ENCODE data around the gene MBP. TPM values are rescaled to one million over a fixed set of nuclear protein-coding genes. Genes with fewer than 3 reads are reported as not detected.

Gene MBP
- polyA plus RNA-seq, 1 experiment = 2.1 TPM

DNA sequence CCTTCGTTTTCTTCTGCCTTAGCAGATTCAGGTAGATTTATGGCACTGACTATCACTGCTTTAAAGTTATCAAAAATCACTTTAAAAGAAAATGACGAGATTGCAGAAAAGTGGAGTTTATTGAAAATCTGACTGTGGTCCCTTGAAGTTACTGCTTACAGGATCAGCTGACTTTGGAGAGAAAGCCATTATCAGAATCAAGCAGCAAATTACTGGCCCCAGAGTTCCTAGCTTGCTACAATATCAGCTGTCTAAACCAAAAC lies 18.5 kb downstream of the MBP start:
- H3K36me3 ChIP-seq (ENCODE audit: control insufficient read depth, insufficient read depth, low read length) = no peaks in the 10 kb centered on the region
- ChIA-PET POLR2A (no interaction called here), CTCF (interaction anchor here (1.4 kb wide), 1 partner anchor 98 kb away, joined by 5 read pairs; no protein-coding TSS in a partner anchor)
- DNase-seq (ENCODE audit: low read depth) = no peak
- H3K4me3 ChIP-seq (ENCODE audit: low read depth, low read length) = no peak overlapping the region
- TF ChIP-seq, protein P1, sequence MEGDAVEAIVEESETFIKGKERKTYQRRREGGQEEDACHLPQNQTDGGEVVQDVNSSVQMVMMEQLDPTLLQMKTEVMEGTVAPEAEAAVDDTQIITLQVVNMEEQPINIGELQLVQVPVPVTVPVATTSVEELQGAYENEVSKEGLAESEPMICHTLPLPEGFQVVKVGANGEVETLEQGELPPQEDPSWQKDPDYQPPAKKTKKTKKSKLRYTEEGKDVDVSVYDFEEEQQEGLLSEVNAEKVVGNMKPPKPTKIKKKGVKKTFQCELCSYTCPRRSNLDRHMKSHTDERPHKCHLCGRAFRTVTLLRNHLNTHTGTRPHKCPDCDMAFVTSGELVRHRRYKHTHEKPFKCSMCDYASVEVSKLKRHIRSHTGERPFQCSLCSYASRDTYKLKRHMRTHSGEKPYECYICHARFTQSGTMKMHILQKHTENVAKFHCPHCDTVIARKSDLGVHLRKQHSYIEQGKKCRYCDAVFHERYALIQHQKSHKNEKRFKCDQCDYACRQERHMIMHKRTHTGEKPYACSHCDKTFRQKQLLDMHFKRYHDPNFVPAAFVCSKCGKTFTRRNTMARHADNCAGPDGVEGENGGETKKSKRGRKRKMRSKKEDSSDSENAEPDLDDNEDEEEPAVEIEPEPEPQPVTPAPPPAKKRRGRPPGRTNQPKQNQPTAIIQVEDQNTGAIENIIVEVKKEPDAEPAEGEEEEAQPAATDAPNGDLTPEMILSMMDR (IDR thresholded peaks at IDR 0.05; ENCODE audit: insufficient read depth, low read depth, low read length) = no peak
- no peaks in the 10 kb centered on the region for H3K27me3 ChIP-seq (ENCODE audit: control insufficient read depth, insufficient read depth, low read length)

GRCh38 chr18:77113361-77114151 lies 19.0 kb downstream of the MBP start:
- TF ChIP-seq, protein P1 (IDR thresholded peaks at IDR 0.05; ENCODE audit: insufficient read depth, low read depth, low read length) = no peak
- Histone ChIP-seq H3K27me3 (ENCODE audit: control insufficient read depth, insufficient read depth, low read length) (no peaks in the 10 kb centered on the region), H3K4me3 (ENCODE audit: low read depth, low read length) (no peak overlapping the region), H3K36me3 (ENCODE audit: control insufficient read depth, insufficient read depth, low read length) (no peaks in the 10 kb centered on the region)
- POLR2A ChIA-PET = no interaction called here
- CTCF ChIA-PET = interaction anchor here (1.4 kb wide), 1 partner anchor 98 kb away, joined by 5 read pairs; no protein-coding TSS in a partner anchor
- DNase-seq (ENCODE audit: low read depth) = no peak

GRCh38 chr18:77112747-77113092 lies 19.9 kb downstream of the MBP start:
- POLR2A ChIA-PET = no interaction called here
- Histone ChIP-seq H3K4me3 (ENCODE audit: low read depth, low read length) (no peak overlapping the region), H3K27me3 (ENCODE audit: control insufficient read depth, insufficient read depth, low read length) (no peaks in the 10 kb centered on the region), H3K36me3 (ENCODE audit: control insufficient read depth, insufficient read depth, low read length) (no peaks in the 10 kb centered on the region)
- CTCF ChIA-PET = no interaction called here
- no peak for DNase-seq (ENCODE audit: low read depth)
- TF ChIP-seq, protein P1 (IDR thresholded peaks at IDR 0.05; ENCODE audit: insufficient read depth, low read depth, low read length) = no peak

GRCh38 chr18:77111951-77112746 lies 20.4 kb downstream of the MBP start:
- Histone ChIP-seq H3K4me3 (ENCODE audit: low read depth, low read length) (no peak overlapping the region), H3K27me3 (ENCODE audit: control insufficient read depth, insufficient read depth, low read length) (no peaks in the 10 kb centered on the region), H3K36me3 (ENCODE audit: control insufficient read depth, insufficient read depth, low read length) (no peaks in the 10 kb centered on the region)
- DNase-seq (ENCODE audit: low read depth) = no peak
- ChIA-PET CTCF (no interaction called here), POLR2A (no interaction called here)
- TF ChIP-seq, protein P1 (IDR thresholded peaks at IDR 0.05; ENCODE audit: insufficient read depth, low read depth, low read length) = no peak

DNA sequence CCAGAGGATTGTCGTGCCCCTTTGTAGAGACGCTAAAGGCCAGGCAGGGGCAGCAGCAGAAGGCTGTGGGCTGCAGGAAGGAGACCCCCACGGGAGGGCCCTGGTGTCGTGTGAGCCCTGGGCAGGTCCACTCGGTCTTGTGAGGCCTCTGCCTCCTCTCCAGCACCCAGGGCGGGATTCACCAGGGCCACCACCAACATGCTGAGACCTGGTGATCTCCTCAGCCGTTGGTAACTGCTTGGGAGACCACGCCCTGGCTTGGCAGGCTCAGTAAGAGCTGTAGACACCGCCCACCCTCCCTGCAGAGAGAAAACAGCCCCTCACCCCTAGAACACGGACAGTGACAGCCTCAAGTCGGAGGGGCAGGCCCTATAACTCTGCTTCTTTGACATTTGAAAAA lies 21.1 kb downstream of the MBP start:
- no peaks in the 10 kb centered on the region for H3K36me3 ChIP-seq (ENCODE audit: control insufficient read depth, insufficient read depth, low read length)
- no peaks in the 10 kb centered on the region for H3K27me3 ChIP-seq (ENCODE audit: control insufficient read depth, insufficient read depth, low read length)
- TF ChIP-seq, protein P1 (IDR thresholded peaks at IDR 0.05; ENCODE audit: insufficient read depth, low read depth, low read length) = no peak
- ChIA-PET POLR2A (no interaction called here), CTCF (no interaction called here)
- DNase-seq (ENCODE audit: low read depth) = no peak
- no peak overlapping the region for H3K4me3 ChIP-seq (ENCODE audit: low read depth, low read length)

Data from BJ (cell line).